ENCODE measurements around the gene DOCK3.
"Not testable (repeated sequence)": the region's sequence is repeated elsewhere in the genome, so short reads cannot be mapped to it uniquely, and the experiment has no call there.

DOCK3 gene

GRCh38 chr3:51307458-51307857 lies 632.7 kb downstream of the DOCK3 start:
- H3K27me3 ChIP-seq (ENCODE audit: control insufficient read depth, insufficient read depth, low read length, poor library complexity, severe bottlenecking): no peaks in the 10 kb centered on the region
- H3K4me1 ChIP-seq (ENCODE audit: control insufficient read depth, insufficient read depth, low read length): peaks cover 10% of the 10 kb centered on the region
- peaks cover 4% of the 10 kb centered on the region for H3K36me3 ChIP-seq (ENCODE audit: control insufficient read depth, insufficient read depth, low read length)
- WGBS, 2 experiments: 100% methylated on average over 2 of the region's 2 CpGs; no CpG with 5 or more reads in 1 of the 2 experiments
- no peak overlapping the region for H3K4me3 ChIP-seq (ENCODE audit: insufficient read depth, low read depth, low read length)
- no peak overlapping the region for H3K27ac ChIP-seq (ENCODE audit: insufficient read depth, low read depth, low read length, poor library complexity, severe bottlenecking)
- H3K9me3 ChIP-seq (ENCODE audit: control insufficient read depth, low read length): no peaks in the 10 kb centered on the region

- H3K4me3 ChIP-seq (ENCODE audit: insufficient read depth, low read depth, low read length); H3K27me3 ChIP-seq (ENCODE audit: control insufficient read depth, insufficient read depth, low read length, poor library complexity, severe bottlenecking); H3K36me3 ChIP-seq (ENCODE audit: control insufficient read depth, insufficient read depth, low read length); H3K4me1 ChIP-seq (ENCODE audit: control insufficient read depth, insufficient read depth, low read length); H3K27ac ChIP-seq (ENCODE audit: insufficient read depth, low read depth, low read length, poor library complexity, severe bottlenecking); H3K9me3 ChIP-seq (ENCODE audit: control insufficient read depth, low read length): not testable (repeated sequence)
- WGBS, 2 experiments: no CpG with 5 or more reads among the region's 5 CpGs
Measured at GRCh38 chr3:51307945-51308607, 633.3 kb downstream of the DOCK3 start.

- H3K4me3 ChIP-seq (ENCODE audit: insufficient read depth, low read depth, low read length): no peak overlapping the region
- no peak overlapping the region for H3K27ac ChIP-seq (ENCODE audit: insufficient read depth, low read depth, low read length, poor library complexity, severe bottlenecking)
- H3K36me3 ChIP-seq (ENCODE audit: control insufficient read depth, insufficient read depth, low read length): peaks cover 4% of the 10 kb centered on the region
- no peaks in the 10 kb centered on the region for H3K27me3 ChIP-seq (ENCODE audit: control insufficient read depth, insufficient read depth, low read length, poor library complexity, severe bottlenecking)
- WGBS, 2 experiments: 71 to 80% methylated on average over 1 of the region's 1 CpG
- no peaks in the 10 kb centered on the region for H3K4me1 ChIP-seq (ENCODE audit: control insufficient read depth, insufficient read depth, low read length)
- no peaks in the 10 kb centered on the region for H3K9me3 ChIP-seq (ENCODE audit: control insufficient read depth, low read length)
Measured at GRCh38 chr3:51311055-51311454, 636.3 kb downstream of the DOCK3 start.

- Histone ChIP-seq H3K27ac (ENCODE audit: insufficient read depth, low read depth, low read length, poor library complexity, severe bottlenecking) (no peak overlapping the region), H3K4me3 (ENCODE audit: insufficient read depth, low read depth, low read length) (no peak overlapping the region), H3K36me3 (ENCODE audit: control insufficient read depth, insufficient read depth, low read length) (no peaks in the 10 kb centered on the region), H3K9me3 (ENCODE audit: control insufficient read depth, low read length) (no peaks in the 10 kb centered on the region), H3K4me1 (ENCODE audit: control insufficient read depth, insufficient read depth, low read length) (no peaks in the 10 kb centered on the region), H3K27me3 (ENCODE audit: control insufficient read depth, insufficient read depth, low read length, poor library complexity, severe bottlenecking) (no peaks in the 10 kb centered on the region)
- WGBS, 2 experiments: 91 to 93% methylated on average over 2 of the region's 2 CpGs
Measured at GRCh38 chr3:51328206-51328605, 653.5 kb downstream of the DOCK3 start.

- Histone ChIP-seq H3K4me3 (ENCODE audit: insufficient read depth, low read depth, low read length) (no peak overlapping the region), H3K9me3 (ENCODE audit: control insufficient read depth, low read length) (no peaks in the 10 kb centered on the region), H3K36me3 (ENCODE audit: control insufficient read depth, insufficient read depth, low read length) (no peaks in the 10 kb centered on the region), H3K27me3 (ENCODE audit: control insufficient read depth, insufficient read depth, low read length, poor library complexity, severe bottlenecking) (no peaks in the 10 kb centered on the region), H3K27ac (ENCODE audit: insufficient read depth, low read depth, low read length, poor library complexity, severe bottlenecking) (no peak overlapping the region), H3K4me1 (ENCODE audit: control insufficient read depth, insufficient read depth, low read length) (peaks cover 8% of the 10 kb centered on the region)
- WGBS, 2 experiments: 80 to 88% methylated on average over 2 of the region's 2 CpGs
Measured at GRCh38 chr3:51330046-51330445, 655.3 kb downstream of the DOCK3 start.

GRCh38 chr3:51332156-51332555 lies 657.4 kb downstream of the DOCK3 start:
- H3K27ac ChIP-seq (ENCODE audit: insufficient read depth, low read depth, low read length, poor library complexity, severe bottlenecking): no peak overlapping the region
- H3K4me1 ChIP-seq (ENCODE audit: control insufficient read depth, insufficient read depth, low read length): peaks cover 8% of the 10 kb centered on the region
- no peak overlapping the region for H3K4me3 ChIP-seq (ENCODE audit: insufficient read depth, low read depth, low read length)
- H3K9me3 ChIP-seq (ENCODE audit: control insufficient read depth, low read length): no peaks in the 10 kb centered on the region
- H3K36me3 ChIP-seq (ENCODE audit: control insufficient read depth, insufficient read depth, low read length): no peaks in the 10 kb centered on the region
- WGBS, 2 experiments: 95 to 99% methylated on average over 1 of the region's 1 CpG
- H3K27me3 ChIP-seq (ENCODE audit: control insufficient read depth, insufficient read depth, low read length, poor library complexity, severe bottlenecking): no peaks in the 10 kb centered on the region

- Histone ChIP-seq H3K36me3 (ENCODE audit: control insufficient read depth, insufficient read depth, low read length) (no peaks in the 10 kb centered on the region), H3K27ac (ENCODE audit: insufficient read depth, low read depth, low read length, poor library complexity, severe bottlenecking) (no peak overlapping the region), H3K4me1 (ENCODE audit: control insufficient read depth, insufficient read depth, low read length) (peaks cover 8% of the 10 kb centered on the region), H3K4me3 (ENCODE audit: insufficient read depth, low read depth, low read length) (no peak overlapping the region), H3K27me3 (ENCODE audit: control insufficient read depth, insufficient read depth, low read length, poor library complexity, severe bottlenecking) (no peaks in the 10 kb centered on the region), H3K9me3 (ENCODE audit: control insufficient read depth, low read length) (no peaks in the 10 kb centered on the region)
- WGBS, 2 experiments: 86 to 98% methylated on average over 6 of the region's 6 CpGs
Measured at GRCh38 chr3:51333021-51333420, 658.3 kb downstream of the DOCK3 start.

- Histone ChIP-seq H3K4me3 (ENCODE audit: insufficient read depth, low read depth, low read length) (no peak overlapping the region), H3K4me1 (ENCODE audit: control insufficient read depth, insufficient read depth, low read length) (peaks cover 22% of the 10 kb centered on the region), H3K27ac (ENCODE audit: insufficient read depth, low read depth, low read length, poor library complexity, severe bottlenecking) (no peak overlapping the region), H3K36me3 (ENCODE audit: control insufficient read depth, insufficient read depth, low read length) (no peaks in the 10 kb centered on the region), H3K27me3 (ENCODE audit: control insufficient read depth, insufficient read depth, low read length, poor library complexity, severe bottlenecking) (no peaks in the 10 kb centered on the region), H3K9me3 (ENCODE audit: control insufficient read depth, low read length) (no peaks in the 10 kb centered on the region)
- WGBS, 2 experiments: 96 to 98% methylated on average over 1 of the region's 1 CpG
Measured at GRCh38 chr3:51336261-51336660, 661.5 kb downstream of the DOCK3 start.

- no peak overlapping the region for H3K4me3 ChIP-seq (ENCODE audit: insufficient read depth, low read depth, low read length)
- H3K27me3 ChIP-seq (ENCODE audit: control insufficient read depth, insufficient read depth, low read length, poor library complexity, severe bottlenecking): no peaks in the 10 kb centered on the region
- H3K9me3 ChIP-seq (ENCODE audit: control insufficient read depth, low read length): no peaks in the 10 kb centered on the region
- no peak overlapping the region for H3K27ac ChIP-seq (ENCODE audit: insufficient read depth, low read depth, low read length, poor library complexity, severe bottlenecking)
- WGBS, 2 experiments: 92 to 97% methylated on average over 1 of the region's 1 CpG
- H3K36me3 ChIP-seq (ENCODE audit: control insufficient read depth, insufficient read depth, low read length): no peaks in the 10 kb centered on the region
- peaks cover 23% of the 10 kb centered on the region for H3K4me1 ChIP-seq (ENCODE audit: control insufficient read depth, insufficient read depth, low read length)
Measured at GRCh38 chr3:51337666-51338065, 662.9 kb downstream of the DOCK3 start.

- Histone ChIP-seq H3K4me3 (ENCODE audit: insufficient read depth, low read depth, low read length) (no peak overlapping the region), H3K4me1 (ENCODE audit: control insufficient read depth, insufficient read depth, low read length) (peaks cover 23% of the 10 kb centered on the region), H3K36me3 (ENCODE audit: control insufficient read depth, insufficient read depth, low read length) (no peaks in the 10 kb centered on the region), H3K27me3 (ENCODE audit: control insufficient read depth, insufficient read depth, low read length, poor library complexity, severe bottlenecking) (no peaks in the 10 kb centered on the region), H3K9me3 (ENCODE audit: control insufficient read depth, low read length) (no peaks in the 10 kb centered on the region), H3K27ac (ENCODE audit: insufficient read depth, low read depth, low read length, poor library complexity, severe bottlenecking) (no peak overlapping the region)
- 93 to 95% methylated on average over 3 of the region's 3 CpGs for WGBS, 2 experiments
Measured at GRCh38 chr3:51338632-51339031, 663.9 kb downstream of the DOCK3 start.
